ENCODE measurements around the gene GPR158.

GPR158 gene

GRCh38 chr10:25578061-25578460, 403.3 kb downstream of the GPR158 start:
- DNase-seq (ENCODE audit: low read depth) = no peak

GRCh38 chr10:25582961-25583360, 408.2 kb downstream of the GPR158 start:
- no peak for DNase-seq (ENCODE audit: low read depth)

GRCh38 chr10:25600651-25601050, 425.9 kb downstream of the GPR158 start:
- no peak for DNase-seq (ENCODE audit: low read depth)

GRCh38 chr10:25604591-25604990, 429.8 kb downstream of the GPR158 start:
- no peak for DNase-seq (ENCODE audit: low read depth)

- DNase-seq (ENCODE audit: low read depth) = no peak
Measured at GRCh38 chr10:25614652-25615051, 439.9 kb downstream of the GPR158 start.

GRCh38 chr10:25615926-25616325, 441.1 kb downstream of the GPR158 start:
- no peak for DNase-seq (ENCODE audit: low read depth)

GRCh38 chr10:25616903-25617592, 442.2 kb downstream of the GPR158 start:
- no peak for DNase-seq (ENCODE audit: low read depth)

- no peak for DNase-seq (ENCODE audit: low read depth)
Measured at GRCh38 chr10:25627606-25628005, 452.8 kb downstream of the GPR158 start.

GRCh38 chr10:25629333-25629732, 454.5 kb downstream of the GPR158 start:
- DNase-seq (ENCODE audit: low read depth) = no peak

GRCh38 chr10:25631471-25631870, 456.7 kb downstream of the GPR158 start:
- DNase-seq (ENCODE audit: low read depth) = no peak

- no peak for DNase-seq (ENCODE audit: low read depth)
Measured at GRCh38 chr10:25632802-25633201, 458.0 kb downstream of the GPR158 start.

- no peak for DNase-seq (ENCODE audit: low read depth)
Measured at GRCh38 chr10:25633542-25633941, 458.7 kb downstream of the GPR158 start.

GRCh38 chr10:25639646-25640045, 464.8 kb downstream of the GPR158 start:
- no peak for DNase-seq (ENCODE audit: low read depth)

GRCh38 chr10:25641595-25641994, 466.8 kb downstream of the GPR158 start:
- DNase-seq (ENCODE audit: low read depth) = no peak

- DNase-seq (ENCODE audit: low read depth) = no peak
Measured at GRCh38 chr10:25642721-25643120, 467.9 kb downstream of the GPR158 start.

GRCh38 chr10:25646371-25646770, 471.6 kb downstream of the GPR158 start:
- no peak for DNase-seq (ENCODE audit: low read depth)

GRCh38 chr10:25651534-25651933, 476.7 kb downstream of the GPR158 start:
- no peak for DNase-seq (ENCODE audit: low read depth)
